ENCODE results near the gene AS3MT.

The AS3MT gene

DNA sequence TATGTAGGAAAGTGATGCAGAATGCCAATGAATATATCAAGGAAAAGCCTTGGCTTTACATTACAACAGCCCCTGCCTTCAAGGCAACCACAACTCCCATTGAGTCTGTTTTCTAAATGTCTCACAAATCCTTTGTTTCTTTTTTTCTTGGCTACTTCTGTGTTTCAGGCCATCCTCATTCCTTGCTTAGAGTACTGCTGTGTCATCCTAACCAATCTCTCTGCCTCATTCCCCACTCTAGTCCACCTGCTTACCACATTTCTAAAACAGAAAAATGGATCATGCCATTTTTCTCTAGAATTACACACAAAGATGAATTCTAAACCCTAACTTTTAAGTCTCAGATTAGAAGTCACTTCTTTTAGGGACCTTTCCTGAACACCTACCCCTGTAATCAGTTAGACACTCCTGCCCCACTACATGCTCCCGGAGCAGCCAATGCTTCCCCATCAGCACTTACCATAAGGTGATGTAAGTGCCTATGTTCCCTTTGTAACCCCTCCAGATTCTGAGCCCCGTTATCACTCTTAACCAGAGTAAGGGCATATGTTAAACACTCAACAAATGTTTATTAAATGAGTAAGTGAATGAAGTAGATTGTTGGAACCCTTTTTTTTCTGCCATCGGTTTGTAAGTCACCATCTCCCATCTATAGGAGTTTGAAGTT, 12.4 kb upstream of the AS3MT start:
- no peak overlapping the region for H3K4me3 ChIP-seq (ENCODE audit: low read depth, low read length)
- peaks cover 21% of the 10 kb centered on the region for H3K4me1 ChIP-seq (ENCODE audit: control insufficient read depth, insufficient read depth, low read length)
- no peaks in the 10 kb centered on the region for H3K27me3 ChIP-seq (ENCODE audit: control insufficient read depth, insufficient read depth, low read length)
- H3K27ac ChIP-seq (ENCODE audit: low read depth, low read length): peak overlapping the region; percentile 77
- no peaks in the 10 kb centered on the region for H3K36me3 ChIP-seq (ENCODE audit: control insufficient read depth, insufficient read depth, low read length)
- no peaks in the 10 kb centered on the region for H3K9me3 ChIP-seq (ENCODE audit: control insufficient read depth, insufficient read depth, low read length)
- H3K9ac ChIP-seq (ENCODE audit: low read depth, low read length): no peak overlapping the region

DNA sequence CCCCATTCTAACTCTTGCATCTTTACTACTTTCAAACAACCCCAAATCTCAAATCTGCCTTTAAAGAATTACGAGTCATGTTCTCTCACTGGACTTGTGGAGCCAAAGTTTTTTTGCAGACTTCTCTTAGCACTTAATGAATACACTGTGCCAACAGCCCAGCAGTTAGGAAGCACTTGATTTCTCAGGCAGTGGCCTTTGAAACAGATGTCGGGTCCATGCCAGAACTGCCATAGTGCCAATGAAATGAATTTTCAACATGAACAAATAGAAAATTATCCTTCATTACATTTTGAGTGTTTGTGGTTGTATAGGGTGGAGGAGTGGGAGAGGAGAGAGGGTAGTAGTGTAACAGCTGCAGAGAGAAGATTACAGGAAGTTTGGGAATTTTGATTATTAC, 9.4 kb upstream of the AS3MT start:
- Histone ChIP-seq H3K4me1 (ENCODE audit: control insufficient read depth, insufficient read depth, low read length) (peaks cover 21% of the 10 kb centered on the region), H3K9ac (ENCODE audit: low read depth, low read length) (no peak overlapping the region), H3K4me3 (ENCODE audit: low read depth, low read length) (no peak overlapping the region), H3K27me3 (ENCODE audit: control insufficient read depth, insufficient read depth, low read length) (no peaks in the 10 kb centered on the region), H3K36me3 (ENCODE audit: control insufficient read depth, insufficient read depth, low read length) (0 out of 2 replicates have a peak, but pooled peaks cover 3% of the 10 kb centered on the region), H3K9me3 (ENCODE audit: control insufficient read depth, insufficient read depth, low read length) (no peaks in the 10 kb centered on the region), H3K27ac (ENCODE audit: low read depth, low read length) (no peak overlapping the region)

DNA sequence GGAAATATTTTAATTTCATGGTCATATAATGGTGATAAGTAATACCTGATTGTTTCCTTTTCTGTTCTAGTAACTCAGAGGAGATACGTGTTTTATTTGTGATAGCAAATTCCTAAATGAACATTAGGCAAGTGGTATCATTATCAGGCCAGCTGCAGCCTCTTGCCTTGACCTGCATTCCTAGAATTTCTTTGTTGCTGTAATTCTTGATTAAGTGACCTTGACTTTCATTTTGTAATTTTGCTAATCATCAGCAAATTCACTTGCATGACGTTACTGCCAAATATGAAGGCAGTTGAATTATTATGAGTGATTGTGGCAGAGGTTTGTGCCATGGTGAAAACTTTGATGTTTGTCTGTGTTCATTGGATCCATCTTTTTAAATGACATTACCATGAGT, 5.6 kb upstream of the AS3MT start:
- Histone ChIP-seq H3K27me3 (ENCODE audit: control insufficient read depth, insufficient read depth, low read length) (no peaks in the 10 kb centered on the region), H3K4me3 (ENCODE audit: low read depth, low read length) (no peak overlapping the region), H3K36me3 (ENCODE audit: control insufficient read depth, insufficient read depth, low read length) (0 out of 2 replicates have a peak, but pooled peaks cover 3% of the 10 kb centered on the region), H3K27ac (ENCODE audit: low read depth, low read length) (no peak overlapping the region), H3K4me1 (ENCODE audit: control insufficient read depth, insufficient read depth, low read length) (0 out of 2 replicates have a peak, but pooled peaks cover under 1% of the 10 kb centered on the region), H3K9me3 (ENCODE audit: control insufficient read depth, insufficient read depth, low read length) (no peaks in the 10 kb centered on the region), H3K9ac (ENCODE audit: low read depth, low read length) (no peak overlapping the region)

DNA sequence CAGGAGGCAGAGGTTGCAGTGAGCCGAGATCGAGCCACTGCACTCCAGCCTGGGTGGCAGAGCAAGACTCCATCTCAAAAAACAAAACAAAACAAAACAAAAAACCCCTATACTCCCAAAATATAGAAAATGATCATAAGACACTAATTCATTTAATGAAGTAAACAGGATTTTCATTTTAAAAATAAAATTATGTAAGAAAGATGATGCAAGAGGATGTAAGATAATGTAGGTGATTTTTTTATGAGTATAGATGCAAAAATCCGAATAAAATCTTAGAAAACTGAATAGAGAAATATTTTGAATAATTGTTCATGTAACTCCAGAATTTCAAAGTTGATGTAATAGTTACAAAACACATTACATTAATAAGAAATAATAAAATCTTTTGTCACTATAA, 3.6 kb upstream of the AS3MT start:
- Histone ChIP-seq H3K9me3 (ENCODE audit: control insufficient read depth, insufficient read depth, low read length) (no peaks in the 10 kb centered on the region), H3K4me3 (ENCODE audit: low read depth, low read length) (no peak overlapping the region), H3K9ac (ENCODE audit: low read depth, low read length) (no peak overlapping the region), H3K27me3 (ENCODE audit: control insufficient read depth, insufficient read depth, low read length) (no peaks in the 10 kb centered on the region), H3K27ac (ENCODE audit: low read depth, low read length) (no peak overlapping the region), H3K36me3 (ENCODE audit: control insufficient read depth, insufficient read depth, low read length) (0 out of 2 replicates have a peak, but pooled peaks cover 3% of the 10 kb centered on the region), H3K4me1 (ENCODE audit: control insufficient read depth, insufficient read depth, low read length) (peaks cover 10% of the 10 kb centered on the region; the same call in 1 of the 2 replicates)

DNA sequence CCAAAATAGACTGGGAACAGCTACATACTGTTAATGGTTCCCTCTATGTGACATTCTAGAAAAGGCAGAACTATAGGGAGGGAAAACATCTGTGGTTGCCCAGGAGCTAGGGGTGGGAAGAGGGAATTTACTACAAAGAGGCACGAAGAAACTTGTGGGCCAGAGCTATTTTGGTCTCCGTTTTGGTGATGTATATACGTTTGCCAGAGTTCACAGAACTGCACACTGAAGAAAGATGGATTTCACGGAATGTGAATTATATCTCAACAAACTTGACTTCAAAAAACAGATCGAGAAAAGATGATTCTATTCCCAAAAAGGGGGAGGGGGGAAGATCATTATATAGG, 386 bp upstream of the AS3MT start:
- Histone ChIP-seq H3K9ac (ENCODE audit: low read depth, low read length) (peak overlapping the region; percentile 39; the same call in 1 of the 2 replicates), H3K4me1 (ENCODE audit: control insufficient read depth, insufficient read depth, low read length) (peaks cover 11% of the 10 kb centered on the region; the same call in 1 of the 2 replicates), H3K27ac (ENCODE audit: low read depth, low read length) (no peak overlapping the region), H3K27me3 (ENCODE audit: control insufficient read depth, insufficient read depth, low read length) (no peaks in the 10 kb centered on the region), H3K4me3 (ENCODE audit: low read depth, low read length) (peak overlapping the region; percentile 79), H3K36me3 (ENCODE audit: control insufficient read depth, insufficient read depth, low read length) (no peaks in the 10 kb centered on the region), H3K9me3 (ENCODE audit: control insufficient read depth, insufficient read depth, low read length) (no peaks in the 10 kb centered on the region)

DNA sequence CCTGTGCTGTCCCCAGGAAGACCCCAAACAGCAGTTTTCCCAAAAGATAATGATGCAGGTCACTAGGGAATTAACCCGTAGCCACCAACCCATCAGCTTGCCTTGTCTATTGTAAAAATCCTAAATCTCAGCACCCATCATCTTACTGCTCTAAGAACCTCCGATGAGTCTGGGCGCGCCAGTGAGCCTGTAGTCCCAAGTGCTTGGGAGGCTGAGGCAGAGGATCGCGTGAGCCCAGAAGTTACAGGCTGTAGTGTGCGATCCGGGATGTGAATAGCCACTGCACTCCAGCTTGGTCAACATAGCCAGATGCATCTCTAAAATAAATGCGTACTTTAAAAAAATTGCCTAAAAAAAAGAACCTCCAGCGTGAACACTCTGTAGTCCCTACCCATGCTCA, 951 bp downstream of the AS3MT start:
- no peaks in the 10 kb centered on the region for H3K36me3 ChIP-seq (ENCODE audit: control insufficient read depth, insufficient read depth, low read length)
- no peaks in the 10 kb centered on the region for H3K27me3 ChIP-seq (ENCODE audit: control insufficient read depth, insufficient read depth, low read length)
- peaks cover 11% of the 10 kb centered on the region; the same call in 1 of the 2 replicates for H3K4me1 ChIP-seq (ENCODE audit: control insufficient read depth, insufficient read depth, low read length)
- H3K9me3 ChIP-seq (ENCODE audit: control insufficient read depth, insufficient read depth, low read length): no peaks in the 10 kb centered on the region
- no peak overlapping the region for H3K27ac ChIP-seq (ENCODE audit: low read depth, low read length)
- H3K9ac ChIP-seq (ENCODE audit: low read depth, low read length): peak overlapping the region; percentile 34; the same call in 1 of the 2 replicates
- H3K4me3 ChIP-seq (ENCODE audit: low read depth, low read length): peak overlapping the region; percentile 79

DNA sequence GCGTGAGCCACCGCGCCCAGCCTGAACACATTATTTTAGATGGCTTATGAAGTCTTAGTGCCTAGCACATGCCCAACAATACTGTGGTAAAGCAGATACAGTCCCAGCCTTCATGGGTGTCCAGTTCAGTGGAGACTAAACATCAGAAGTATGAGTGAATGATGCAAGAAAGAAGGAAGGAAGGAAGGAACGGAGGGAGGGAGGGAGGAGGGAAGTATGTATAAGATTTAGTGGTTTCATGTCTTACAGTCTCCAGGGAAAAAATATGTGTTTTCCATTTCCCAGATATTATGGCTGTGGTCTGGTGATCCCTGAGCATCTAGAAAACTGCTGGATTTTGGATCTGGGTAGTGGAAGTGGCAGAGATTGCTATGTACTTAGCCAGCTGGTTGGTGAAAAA, 2.9 kb downstream of the AS3MT start:
- H3K9ac ChIP-seq (ENCODE audit: low read depth, low read length): no peak overlapping the region

DNA sequence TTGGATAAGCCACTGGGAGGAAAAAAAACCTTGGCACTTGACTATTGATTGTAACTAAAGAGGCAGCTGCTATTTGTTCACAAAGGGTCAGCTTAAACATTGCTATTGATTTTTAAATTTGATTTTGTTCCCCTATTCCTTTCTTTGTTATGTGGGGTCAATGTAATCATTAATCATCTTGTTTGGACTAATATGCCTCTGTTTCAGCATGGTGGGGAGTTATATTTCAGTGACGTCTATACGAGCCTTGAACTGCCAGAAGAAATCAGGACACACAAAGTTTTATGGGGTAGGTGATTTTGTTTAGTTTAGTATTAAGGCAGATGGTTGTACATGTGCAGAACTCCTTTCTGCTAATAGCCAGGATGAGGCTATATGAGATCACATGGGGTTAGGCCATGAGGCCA, 7.5 kb downstream of the AS3MT start:
- H3K9me3 ChIP-seq (ENCODE audit: control insufficient read depth, insufficient read depth, low read length): no peaks in the 10 kb centered on the region
- no peaks in the 10 kb centered on the region for H3K4me1 ChIP-seq (ENCODE audit: control insufficient read depth, insufficient read depth, low read length)
- no peak overlapping the region for H3K4me3 ChIP-seq (ENCODE audit: low read depth, low read length)
- no peaks in the 10 kb centered on the region for H3K27me3 ChIP-seq (ENCODE audit: control insufficient read depth, insufficient read depth, low read length)
- peaks cover 12% of the 10 kb centered on the region; the same call in 1 of the 2 replicates for H3K36me3 ChIP-seq (ENCODE audit: control insufficient read depth, insufficient read depth, low read length)
- no peak overlapping the region for H3K9ac ChIP-seq (ENCODE audit: low read depth, low read length)
- H3K27ac ChIP-seq (ENCODE audit: low read depth, low read length): no peak overlapping the region

More for the DNA sequence above, 2.9 kb downstream of the AS3MT start:
- peaks cover 11% of the 10 kb centered on the region; the same call in 1 of the 2 replicates for H3K4me1 ChIP-seq (ENCODE audit: control insufficient read depth, insufficient read depth, low read length)
- H3K36me3 ChIP-seq (ENCODE audit: control insufficient read depth, insufficient read depth, low read length): peaks cover 3% of the 10 kb centered on the region; the same call in 1 of the 2 replicates
- no peak overlapping the region for H3K4me3 ChIP-seq (ENCODE audit: low read depth, low read length)
- no peak overlapping the region for H3K27ac ChIP-seq (ENCODE audit: low read depth, low read length)
- no peaks in the 10 kb centered on the region for H3K27me3 ChIP-seq (ENCODE audit: control insufficient read depth, insufficient read depth, low read length)
- H3K9me3 ChIP-seq (ENCODE audit: control insufficient read depth, insufficient read depth, low read length): no peaks in the 10 kb centered on the region

DNA sequence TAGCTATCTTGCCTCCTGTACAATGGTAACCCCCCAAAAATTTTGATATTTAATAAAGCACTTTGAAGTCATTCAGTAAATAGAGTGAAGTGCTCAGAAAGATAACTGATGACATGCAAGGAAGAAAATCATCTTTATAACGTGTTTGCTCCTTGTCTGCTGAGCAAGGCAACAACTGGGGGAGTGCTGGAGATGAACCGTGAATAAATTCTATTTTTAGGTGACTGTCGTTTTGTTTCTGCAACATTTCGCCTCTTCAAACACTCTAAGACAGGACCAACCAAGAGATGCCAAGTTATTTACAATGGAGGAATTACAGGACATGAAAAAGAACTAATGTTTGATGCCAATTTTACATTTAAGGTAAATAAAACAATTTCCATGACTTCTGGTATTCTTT, 9.4 kb downstream of the AS3MT start:
- H3K4me1 ChIP-seq (ENCODE audit: control insufficient read depth, insufficient read depth, low read length): no peaks in the 10 kb centered on the region
- no peak overlapping the region for H3K9ac ChIP-seq (ENCODE audit: low read depth, low read length)
- H3K27me3 ChIP-seq (ENCODE audit: control insufficient read depth, insufficient read depth, low read length): no peaks in the 10 kb centered on the region
- H3K36me3 ChIP-seq (ENCODE audit: control insufficient read depth, insufficient read depth, low read length): peaks cover 12% of the 10 kb centered on the region; the same call in 1 of the 2 replicates
- no peak overlapping the region for H3K4me3 ChIP-seq (ENCODE audit: low read depth, low read length)
- H3K9me3 ChIP-seq (ENCODE audit: control insufficient read depth, insufficient read depth, low read length): no peaks in the 10 kb centered on the region
- H3K27ac ChIP-seq (ENCODE audit: low read depth, low read length): no peak overlapping the region

DNA sequence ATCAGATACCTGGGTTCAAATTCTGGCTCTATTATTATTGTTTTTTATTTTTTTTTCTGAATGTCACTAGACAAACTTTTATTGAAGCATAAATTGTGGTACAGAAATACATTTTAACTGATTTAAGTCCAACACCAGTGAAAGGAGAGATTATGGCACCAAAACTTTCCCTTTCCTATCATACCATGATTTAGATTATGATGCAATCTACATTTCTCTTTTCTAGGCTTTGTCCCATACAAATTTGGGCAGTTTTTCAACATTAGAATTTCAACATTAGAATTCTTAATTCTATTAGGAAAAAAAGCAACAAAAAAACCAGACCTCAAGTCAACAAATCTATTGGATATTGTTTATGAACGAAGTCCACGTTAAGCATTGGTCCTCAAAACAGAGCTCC, 11.0 kb downstream of the AS3MT start:
- H3K27ac ChIP-seq (ENCODE audit: low read depth, low read length): no peak overlapping the region
- H3K4me1 ChIP-seq (ENCODE audit: control insufficient read depth, insufficient read depth, low read length): no peaks in the 10 kb centered on the region
- peaks cover 12% of the 10 kb centered on the region; the same call in 1 of the 2 replicates for H3K36me3 ChIP-seq (ENCODE audit: control insufficient read depth, insufficient read depth, low read length)
- no peaks in the 10 kb centered on the region for H3K9me3 ChIP-seq (ENCODE audit: control insufficient read depth, insufficient read depth, low read length)
- no peak overlapping the region for H3K9ac ChIP-seq (ENCODE audit: low read depth, low read length)
- no peaks in the 10 kb centered on the region for H3K27me3 ChIP-seq (ENCODE audit: control insufficient read depth, insufficient read depth, low read length)
- H3K4me3 ChIP-seq (ENCODE audit: low read depth, low read length): no peak overlapping the region

DNA sequence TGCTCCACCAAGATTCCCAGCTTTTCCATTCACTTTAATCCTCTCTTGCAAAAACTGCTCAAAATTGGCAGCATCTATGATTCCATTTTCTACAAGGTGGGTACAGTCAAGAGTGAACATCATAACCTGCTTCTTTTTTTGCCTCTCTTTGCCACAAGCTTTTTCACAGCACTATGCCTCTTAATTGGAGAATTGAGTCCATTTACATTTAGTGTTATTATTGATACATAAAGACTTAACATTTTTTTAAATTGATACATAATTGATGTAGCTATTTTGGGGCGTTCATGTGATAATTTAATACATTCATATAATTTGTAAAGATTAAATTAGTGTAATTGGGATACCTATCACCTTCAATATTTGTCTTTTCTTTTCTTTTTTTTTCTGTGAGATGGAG, 18.8 kb downstream of the AS3MT start:
- H3K27me3 ChIP-seq (ENCODE audit: control insufficient read depth, insufficient read depth, low read length): no peaks in the 10 kb centered on the region
- no peak overlapping the region for H3K4me3 ChIP-seq (ENCODE audit: low read depth, low read length)
- H3K4me1 ChIP-seq (ENCODE audit: control insufficient read depth, insufficient read depth, low read length): no peaks in the 10 kb centered on the region
- no peak overlapping the region for H3K9ac ChIP-seq (ENCODE audit: low read depth, low read length)
- H3K36me3 ChIP-seq (ENCODE audit: control insufficient read depth, insufficient read depth, low read length): peaks cover 14% of the 10 kb centered on the region; the same call in 1 of the 2 replicates
- no peaks in the 10 kb centered on the region for H3K9me3 ChIP-seq (ENCODE audit: control insufficient read depth, insufficient read depth, low read length)
- no peak overlapping the region for H3K27ac ChIP-seq (ENCODE audit: low read depth, low read length)
